Coronary artery (tissue), 2 donors: ENCODE data around the gene IKZF3.

Experiments used
- DNase-seq: peaks from one replicate; pipeline ENCODE4 v3.0.0-alpha.2; 2017; ENCODE audit warnings: low spot score
- H3K27ac ChIP-seq, 2 donors: fragments of 200-600 bp; sonication (generic); one replicate each; pipeline ENCODE4 v1.5.1; 2016 to 2019
- H3K4me3 ChIP-seq: fragments of 200-600 bp; sonication (generic); 2 replicates; pipeline ENCODE4 v1.5.1; 2016; ENCODE audit warnings: mild to moderate bottlenecking, moderate library complexity
- CTCF ChIP-seq: fragments of 200-600 bp; sonication (generic); IDR thresholded peaks from one replicate; pipeline ENCODE4 v1.5.1; 2019; ENCODE audit warnings: antibody characterized with exemption

The IKZF3 gene

GRCh38 chr17:39826334-39826733, 37.8 kb downstream of the IKZF3 start:
- no peak overlapping the region for H3K27ac ChIP-seq
- no peak overlapping the region for H3K4me3 ChIP-seq
- no peak for TF ChIP-seq CTCF
- DNase-seq, result no peak

GRCh38 chr17:39823407-39824054, 40.6 kb downstream of the IKZF3 start:
- no peak for DNase-seq
- Histone ChIP-seq H3K4me3 (no peak overlapping the region), H3K27ac (no peak overlapping the region)
- no peak for TF ChIP-seq CTCF

- H3K27ac ChIP-seq, result no peak overlapping the region
- DNase-seq, result no peak
- TF ChIP-seq CTCF, result no peak
- H3K4me3 ChIP-seq, result no peak overlapping the region
Measured at GRCh38 chr17:39822051-39822451, 42.1 kb downstream of the IKZF3 start.

GRCh38 chr17:39820987-39821386, 43.1 kb downstream of the IKZF3 start:
- no peak for DNase-seq
- Histone ChIP-seq H3K4me3 (no peak overlapping the region), H3K27ac (no peak overlapping the region)
- TF ChIP-seq CTCF, result no peak

GRCh38 chr17:39820541-39820940, 43.6 kb downstream of the IKZF3 start:
- TF ChIP-seq CTCF, result no peak

GRCh38 chr17:39818358-39819000, 45.6 kb downstream of the IKZF3 start:
- Histone ChIP-seq H3K27ac (no peak overlapping the region), H3K4me3 (no peak overlapping the region)
- no peak for DNase-seq
- TF ChIP-seq CTCF, result no peak

More at GRCh38 chr17:39820541-39820940, 43.6 kb downstream of the IKZF3 start:
- H3K4me3 ChIP-seq, result no peak overlapping the region
- H3K27ac ChIP-seq, result no peak overlapping the region
- no peak for DNase-seq

GRCh38 chr17:39816272-39816671, 47.8 kb downstream of the IKZF3 start:
- Histone ChIP-seq H3K4me3 (no peak overlapping the region), H3K27ac (no peak overlapping the region)
- TF ChIP-seq CTCF, result no peak
- DNase-seq, result no peak
